ENCODE measurements around the gene ARHGAP26. TPM values are rescaled to one million over a fixed set of nuclear protein-coding genes. Genes with fewer than 3 reads are reported as not detected.

The ARHGAP26 gene
- total and polyA plus RNA-seq, 2 donors (not counting 3 experiments of a cell fraction or from before 2014, with no cell fraction given), result 3.1 to 16.2 TPM

GRCh38 chr5:143146161-143146560, 376.0 kb downstream of the ARHGAP26 start:
- DNase-seq (ENCODE audit: low read depth, low spot score), result no peak
- Histone ChIP-seq H3K9me1 (replicated peaks; ENCODE audit: control insufficient read depth, extremely low read depth, insufficient read depth, low read length) (no peaks in the 10 kb centered on the region), H3K79me2 (ENCODE audit: control insufficient read depth, insufficient read depth, low read length) (no peaks in the 10 kb centered on the region), H3K4me1 (ENCODE audit: control insufficient read depth, extremely low read depth, insufficient read depth, low read length) (no peaks in the 10 kb centered on the region), H3K9ac (replicated peaks; ENCODE audit: extremely low read depth, insufficient read depth, low read length) (no peak overlapping the region), H3K4me3 (replicated peaks in 1 of 3; ENCODE audit: insufficient read depth in 1 of 3, low read depth in 1 of 3, low read length in 3 of 3) (no peak overlapping the region), H3K27me3 (ENCODE audit: control insufficient read depth in 2 of 2, insufficient read depth in 2 of 2, low read length in 2 of 2) (no peaks in the 10 kb centered on the region), H3K36me3 (ENCODE audit: control insufficient read depth in 2 of 2, extremely low read depth in 1 of 2, insufficient read depth in 2 of 2, low read length in 2 of 2) (no peaks in the 10 kb centered on the region), H3K27ac (ENCODE audit: insufficient read depth, low read depth, low read length) (no peak overlapping the region), H4K20me1 (replicated peaks; ENCODE audit: control insufficient read depth, extremely low read depth, insufficient read depth, low read length) (no peaks in the 10 kb centered on the region), H3K4me2 (ENCODE audit: insufficient read depth, low read length) (no peak overlapping the region), H2AFZ (ENCODE audit: low read depth, low read length) (no peak overlapping the region), H3K9me3 (replicated peaks; ENCODE audit: control insufficient read depth, insufficient read depth, low read length) (no peaks in the 10 kb centered on the region)
- ChIA-PET CTCF (no interaction called here), POLR2A (no interaction called here)
- dilution Hi-C loops (cut with MboI; ENCODE audit: extremely low pct_ligation_motif_present, low sequenced_read_pairs) (no loop called here), intact Hi-C loops (cut with micrococcal nuclease) (no loop called here)
- TF ChIP-seq MAX (IDR thresholded peaks at IDR 0.05; ENCODE audit: insufficient read depth, insufficient read length) (no peak), JUN (IDR thresholded peaks at IDR 0.05; ENCODE audit: borderline replicate concordance, insufficient read depth, insufficient read length, low read depth) (no peak), POLR2A (IDR thresholded peaks at IDR 0.05; ENCODE audit: low read depth, low read length) (no peak), GATA2 (IDR thresholded peaks at IDR 0.05; ENCODE audit: insufficient read depth, insufficient read length, low read depth, low read length) (no peak), MYC (IDR thresholded peaks at IDR 0.05; ENCODE audit: low read depth, low read length) (no peak), EZH2 (IDR thresholded peaks at IDR 0.05; ENCODE audit: borderline replicate concordance, low read depth, low read length, severe bottlenecking) (no peak)
- BruUV-seq (replicated peaks), result no TSS peak
- FAIRE-seq, result no peak

- ChIA-PET POLR2A (no interaction called here), CTCF (interaction anchor here (0.7 kb wide), 1 partner anchor 30 kb away, joined by 3 read pairs; no protein-coding TSS in a partner anchor)
- Histone ChIP-seq H3K27me3 (ENCODE audit: control insufficient read depth in 2 of 2, insufficient read depth in 2 of 2, low read length in 2 of 2) (no peaks in the 10 kb centered on the region), H2AFZ (ENCODE audit: low read depth, low read length) (no peak overlapping the region), H4K20me1 (replicated peaks; ENCODE audit: control insufficient read depth, extremely low read depth, insufficient read depth, low read length) (no peaks in the 10 kb centered on the region), H3K79me2 (ENCODE audit: control insufficient read depth, insufficient read depth, low read length) (no peaks in the 10 kb centered on the region), H3K9me1 (replicated peaks; ENCODE audit: control insufficient read depth, extremely low read depth, insufficient read depth, low read length) (no peaks in the 10 kb centered on the region), H3K9ac (replicated peaks; ENCODE audit: extremely low read depth, insufficient read depth, low read length) (no peak overlapping the region), H3K4me1 (ENCODE audit: control insufficient read depth, extremely low read depth, insufficient read depth, low read length) (no peaks in the 10 kb centered on the region), H3K4me2 (ENCODE audit: insufficient read depth, low read length) (no peak overlapping the region), H3K9me3 (replicated peaks; ENCODE audit: control insufficient read depth, insufficient read depth, low read length) (no peaks in the 10 kb centered on the region), H3K4me3 (replicated peaks in 1 of 3; ENCODE audit: insufficient read depth in 1 of 3, low read depth in 1 of 3, low read length in 3 of 3) (no peak overlapping the region), H3K27ac (ENCODE audit: insufficient read depth, low read depth, low read length) (no peak overlapping the region), H3K36me3 (ENCODE audit: control insufficient read depth in 2 of 2, extremely low read depth in 1 of 2, insufficient read depth in 2 of 2, low read length in 2 of 2) (no peaks in the 10 kb centered on the region)
- dilution Hi-C loops (cut with MboI; ENCODE audit: extremely low pct_ligation_motif_present, low sequenced_read_pairs), result no loop called here
- no peak for FAIRE-seq
- BruUV-seq (replicated peaks), result no TSS peak
- DNase-seq (ENCODE audit: low read depth, low spot score), result no peak
- intact Hi-C loops (cut with micrococcal nuclease), result no loop called here
- TF ChIP-seq JUN (IDR thresholded peaks at IDR 0.05; ENCODE audit: borderline replicate concordance, insufficient read depth, insufficient read length, low read depth) (no peak), GATA2 (IDR thresholded peaks at IDR 0.05; ENCODE audit: insufficient read depth, insufficient read length, low read depth, low read length) (no peak), MAX (IDR thresholded peaks at IDR 0.05; ENCODE audit: insufficient read depth, insufficient read length) (no peak), FOS (IDR thresholded peaks at IDR 0.05; ENCODE audit: borderline replicate concordance, insufficient read depth, low read length) (no peak), MYC (IDR thresholded peaks at IDR 0.05; ENCODE audit: low read depth, low read length) (no peak), EZH2 (IDR thresholded peaks at IDR 0.05; ENCODE audit: borderline replicate concordance, low read depth, low read length, severe bottlenecking) (no peak), POLR2AphosphoS5 (IDR thresholded peaks at IDR 0.05; ENCODE audit: insufficient read depth, low read depth, low read length) (no peak), POLR2A (IDR thresholded peaks at IDR 0.05; ENCODE audit: low read depth, low read length) (no peak)
- TF ChIP-seq, protein P1, sequence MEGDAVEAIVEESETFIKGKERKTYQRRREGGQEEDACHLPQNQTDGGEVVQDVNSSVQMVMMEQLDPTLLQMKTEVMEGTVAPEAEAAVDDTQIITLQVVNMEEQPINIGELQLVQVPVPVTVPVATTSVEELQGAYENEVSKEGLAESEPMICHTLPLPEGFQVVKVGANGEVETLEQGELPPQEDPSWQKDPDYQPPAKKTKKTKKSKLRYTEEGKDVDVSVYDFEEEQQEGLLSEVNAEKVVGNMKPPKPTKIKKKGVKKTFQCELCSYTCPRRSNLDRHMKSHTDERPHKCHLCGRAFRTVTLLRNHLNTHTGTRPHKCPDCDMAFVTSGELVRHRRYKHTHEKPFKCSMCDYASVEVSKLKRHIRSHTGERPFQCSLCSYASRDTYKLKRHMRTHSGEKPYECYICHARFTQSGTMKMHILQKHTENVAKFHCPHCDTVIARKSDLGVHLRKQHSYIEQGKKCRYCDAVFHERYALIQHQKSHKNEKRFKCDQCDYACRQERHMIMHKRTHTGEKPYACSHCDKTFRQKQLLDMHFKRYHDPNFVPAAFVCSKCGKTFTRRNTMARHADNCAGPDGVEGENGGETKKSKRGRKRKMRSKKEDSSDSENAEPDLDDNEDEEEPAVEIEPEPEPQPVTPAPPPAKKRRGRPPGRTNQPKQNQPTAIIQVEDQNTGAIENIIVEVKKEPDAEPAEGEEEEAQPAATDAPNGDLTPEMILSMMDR (IDR thresholded peaks at IDR 0.05; ENCODE audit: extremely low read depth in 1 of 2, insufficient read depth in 1 of 2, low read depth in 1 of 2, low read length in 2 of 2), result no peak
Observed at GRCh38 chr5:143147383-143147782, 377.2 kb downstream of the ARHGAP26 start.
